ENCODE results near the gene GRK1. TPM values are rescaled to one million over a fixed set of nuclear protein-coding genes. Genes with fewer than 3 reads are reported as not detected.

GRK1 gene
- total and polyA plus RNA-seq, 2 experiments from 2014 or later: not detected

DNA sequence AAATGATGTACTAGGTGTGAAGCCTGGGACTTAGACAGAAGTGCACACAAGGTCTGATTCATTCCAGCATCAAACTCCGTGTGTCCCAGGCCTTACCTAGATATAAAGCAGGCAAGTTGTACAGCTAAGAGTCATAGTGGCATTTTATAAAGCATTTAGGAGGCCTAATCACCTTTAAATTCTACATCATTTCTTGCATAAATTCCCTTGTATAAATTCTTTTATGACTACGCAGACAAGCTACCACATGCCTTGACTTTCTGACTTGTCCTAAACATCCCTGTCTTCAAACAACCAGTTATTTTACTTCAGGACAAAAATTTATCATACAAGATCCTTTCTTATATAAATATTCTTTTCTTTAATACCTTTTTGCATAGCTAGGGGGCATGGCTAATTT, 114.6 kb downstream of the GRK1 start:
- Histone ChIP-seq H3K4me3 (no peak overlapping the region), H3K27me3 (replicated peaks; ENCODE audit: insufficient read depth) (0 out of 2 replicates have a peak, but pooled peaks cover 3% of the 10 kb centered on the region), H3K9me2 (ENCODE audit: insufficient read depth) (no peaks in the 10 kb centered on the region), H3F3A (ENCODE audit: insufficient read depth) (peaks cover 14% of the 10 kb centered on the region), H3K79me2 (ENCODE audit: insufficient read depth) (no peaks in the 10 kb centered on the region), H3K27ac (no peak overlapping the region), H3K4me1 (ENCODE audit: insufficient read depth) (peaks cover 13% of the 10 kb centered on the region), H3K9ac (no peak overlapping the region), H3K9me3 (ENCODE audit: low read depth) (no peaks in the 10 kb centered on the region), H4K20me1 (ENCODE audit: insufficient read depth) (no peaks in the 10 kb centered on the region), H3K36me3 (ENCODE audit: low read depth) (no peaks in the 10 kb centered on the region), H2AFZ (no peak overlapping the region), H3K4me2 (ENCODE audit: unreplicated experiment) (no peak overlapping the region)
- in situ Hi-C loops (cut with MboI): no loop called here
- DNase-seq: no peak
- TF ChIP-seq EZH2phosphoT487 (IDR thresholded peaks at IDR 0.05; ENCODE audit: insufficient read depth, low read depth) (no peak), EZH2 (IDR thresholded peaks at IDR 0.05; ENCODE audit: insufficient read depth, poor library complexity, severe bottlenecking) (no peak)
- 63 to 69% methylated on average over 2 of the region's 2 CpGs for WGBS, 2 experiments (ENCODE audit: low coverage in 1 of 2, low lambda C conversion rate in 2 of 2, missing lambda C conversion rate in 2 of 2)

DNA sequence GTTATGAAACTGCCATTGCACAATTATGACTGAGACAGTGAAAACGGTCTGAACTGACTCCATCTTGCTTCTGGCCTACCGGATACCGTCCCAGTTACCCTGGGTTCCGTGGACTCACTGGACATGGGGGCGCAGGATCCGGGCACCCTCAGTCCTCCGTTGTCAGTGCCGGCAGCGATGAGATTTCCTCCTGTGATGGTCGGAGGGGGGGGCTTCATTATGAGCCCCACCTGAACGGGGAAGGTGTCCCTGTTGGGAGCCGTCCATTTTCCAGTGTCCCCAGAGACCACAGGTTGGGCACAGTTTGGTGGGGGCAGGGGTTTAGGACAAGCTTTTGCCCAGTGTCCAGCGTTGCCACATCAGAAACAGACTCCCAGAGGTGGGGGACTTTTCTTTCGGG, 115.5 kb downstream of the GRK1 start:
- H3K79me2 ChIP-seq (ENCODE audit: insufficient read depth): no peaks in the 10 kb centered on the region
- no peaks in the 10 kb centered on the region for H3K9me2 ChIP-seq (ENCODE audit: insufficient read depth)
- 79 to 80% methylated on average over 13 to 14 of the region's 14 CpGs for WGBS, 2 experiments (ENCODE audit: low coverage in 1 of 2, low lambda C conversion rate in 2 of 2, missing lambda C conversion rate in 2 of 2)
- H3K9ac ChIP-seq: no peak overlapping the region
- H3K4me3 ChIP-seq: no peak overlapping the region
- 0 out of 2 replicates have a peak, but pooled peaks cover 6% of the 10 kb centered on the region for H3K27me3 ChIP-seq (replicated peaks; ENCODE audit: insufficient read depth)
- H3K4me1 ChIP-seq (ENCODE audit: insufficient read depth): peaks cover 13% of the 10 kb centered on the region
- in situ Hi-C loops (cut with MboI): no loop called here
- no peak for DNase-seq
- H3K9me3 ChIP-seq (ENCODE audit: low read depth): no peaks in the 10 kb centered on the region
- no peak overlapping the region for H3K4me2 ChIP-seq (ENCODE audit: unreplicated experiment)
- no peaks in the 10 kb centered on the region for H3K36me3 ChIP-seq (ENCODE audit: low read depth)
- peaks cover 14% of the 10 kb centered on the region for H3F3A ChIP-seq (ENCODE audit: insufficient read depth)
- TF ChIP-seq EZH2phosphoT487 (IDR thresholded peaks at IDR 0.05; ENCODE audit: insufficient read depth, low read depth) (no peak), EZH2 (IDR thresholded peaks at IDR 0.05; ENCODE audit: insufficient read depth, poor library complexity, severe bottlenecking) (no peak)
- H4K20me1 ChIP-seq (ENCODE audit: insufficient read depth): no peaks in the 10 kb centered on the region
- no peak overlapping the region for H2AFZ ChIP-seq
- no peak overlapping the region for H3K27ac ChIP-seq

DNA sequence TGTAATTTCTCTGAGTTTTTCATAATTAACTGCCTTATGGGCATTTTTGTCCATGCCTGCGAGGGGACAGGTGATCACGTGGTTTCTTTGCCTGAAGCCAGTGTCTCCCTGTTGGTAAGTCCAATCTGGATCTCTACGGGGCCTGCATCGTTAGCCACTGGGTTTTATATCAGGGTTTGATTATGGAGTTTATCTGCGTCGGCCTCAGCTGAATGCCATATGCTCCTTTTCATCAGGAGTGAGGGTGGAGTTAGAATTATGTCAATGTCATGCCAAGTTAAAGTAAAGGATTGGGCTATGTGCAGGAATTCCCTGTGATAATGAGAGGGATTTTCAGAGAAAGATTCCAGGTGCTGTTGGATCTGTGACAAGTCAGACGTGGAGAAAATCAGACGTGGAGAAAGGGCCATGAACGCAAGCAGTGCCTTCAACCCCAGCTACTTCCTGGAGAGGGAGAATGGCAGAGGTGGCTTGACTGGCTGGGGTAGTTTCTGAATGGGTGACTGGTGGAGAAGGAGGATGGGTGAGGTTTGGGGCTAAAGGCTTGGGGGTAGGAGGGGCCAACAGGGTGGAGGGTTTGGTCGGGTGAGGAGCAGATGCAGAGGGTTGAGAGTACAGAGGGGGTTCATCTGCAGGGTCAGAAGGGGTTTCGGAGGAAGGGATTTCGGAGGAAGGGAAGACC, 116.3 kb downstream of the GRK1 start:
- H3K4me2 ChIP-seq (ENCODE audit: unreplicated experiment): no peak overlapping the region
- 60 to 64% methylated on average over 11 to 12 of the region's 12 CpGs for WGBS, 2 experiments (ENCODE audit: low coverage in 1 of 2, low lambda C conversion rate in 2 of 2, missing lambda C conversion rate in 2 of 2)

DNA sequence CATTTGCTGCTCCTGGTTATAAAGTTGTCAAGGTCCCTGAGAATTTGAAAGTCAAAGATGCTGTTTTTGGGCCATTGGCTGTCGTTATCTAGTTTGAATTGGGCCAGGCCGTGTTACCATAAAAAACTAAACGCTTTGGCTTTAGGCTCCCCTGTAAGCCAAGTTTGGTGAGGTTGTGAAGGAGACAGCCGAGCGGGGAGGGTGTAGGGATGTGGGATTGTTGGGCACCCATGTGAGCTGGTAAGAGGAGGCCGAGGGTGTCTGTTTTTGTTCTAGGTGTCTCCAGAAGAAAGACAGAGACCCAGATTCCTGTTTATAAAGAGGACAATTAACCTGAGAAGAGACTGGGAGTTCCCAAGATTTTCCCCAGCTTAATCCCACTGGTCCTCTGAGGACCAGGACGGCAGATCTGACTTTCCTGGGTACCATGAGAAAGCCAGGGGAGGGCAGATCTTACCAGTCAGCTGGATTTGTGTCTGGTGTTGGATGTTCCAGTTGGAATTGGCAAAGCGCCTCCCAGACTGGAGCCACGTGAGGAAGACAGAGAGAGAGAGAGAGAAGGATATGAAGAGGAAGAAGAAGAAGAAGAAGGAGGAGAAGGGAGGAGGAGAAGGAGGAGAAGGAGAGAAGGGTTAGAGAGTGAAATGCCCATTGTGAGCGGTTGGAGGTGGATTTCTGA, 117.1 kb downstream of the GRK1 start:
- WGBS, 2 experiments (ENCODE audit: low coverage in 1 of 2, low lambda C conversion rate in 2 of 2, missing lambda C conversion rate in 2 of 2): 79 to 81% methylated on average over 10 of the region's 10 CpGs
- Histone ChIP-seq H4K20me1 (ENCODE audit: insufficient read depth) (no peaks in the 10 kb centered on the region), H3K27me3 (replicated peaks; ENCODE audit: insufficient read depth) (0 out of 2 replicates have a peak, but pooled peaks cover 3% of the 10 kb centered on the region), H3K4me2 (ENCODE audit: unreplicated experiment) (no peak overlapping the region), H3K27ac (no peak overlapping the region), H3F3A (ENCODE audit: insufficient read depth) (peaks cover 14% of the 10 kb centered on the region), H3K4me1 (ENCODE audit: insufficient read depth) (peaks cover 13% of the 10 kb centered on the region), H3K9ac (no peak overlapping the region), H3K9me2 (ENCODE audit: insufficient read depth) (no peaks in the 10 kb centered on the region), H3K36me3 (ENCODE audit: low read depth) (no peaks in the 10 kb centered on the region), H3K79me2 (ENCODE audit: insufficient read depth) (no peaks in the 10 kb centered on the region), H2AFZ (no peak overlapping the region), H3K9me3 (ENCODE audit: low read depth) (no peaks in the 10 kb centered on the region), H3K4me3 (no peak overlapping the region)
- in situ Hi-C loops (cut with MboI): no loop called here
- DNase-seq: no peak
- TF ChIP-seq EZH2 (IDR thresholded peaks at IDR 0.05; ENCODE audit: insufficient read depth, poor library complexity, severe bottlenecking) (no peak), EZH2phosphoT487 (IDR thresholded peaks at IDR 0.05; ENCODE audit: insufficient read depth, low read depth) (no peak)

More for the DNA sequence above, 116.3 kb downstream of the GRK1 start:
- no peak overlapping the region for H3K9ac ChIP-seq
- TF ChIP-seq EZH2 (IDR thresholded peaks at IDR 0.05; ENCODE audit: insufficient read depth, poor library complexity, severe bottlenecking): no peak
- no peak for TF ChIP-seq EZH2phosphoT487 (IDR thresholded peaks at IDR 0.05; ENCODE audit: insufficient read depth, low read depth)
- H3K4me1 ChIP-seq (ENCODE audit: insufficient read depth): peaks cover 13% of the 10 kb centered on the region
- H3K36me3 ChIP-seq (ENCODE audit: low read depth): no peaks in the 10 kb centered on the region
- in situ Hi-C loops (cut with MboI): no loop called here
- DNase-seq: no peak
- 0 out of 2 replicates have a peak, but pooled peaks cover 6% of the 10 kb centered on the region for H3K27me3 ChIP-seq (replicated peaks; ENCODE audit: insufficient read depth)
- H3K9me2 ChIP-seq (ENCODE audit: insufficient read depth): no peaks in the 10 kb centered on the region
- H3K79me2 ChIP-seq (ENCODE audit: insufficient read depth): no peaks in the 10 kb centered on the region
- H3F3A ChIP-seq (ENCODE audit: insufficient read depth): peaks cover 14% of the 10 kb centered on the region
- H2AFZ ChIP-seq: no peak overlapping the region
- H4K20me1 ChIP-seq (ENCODE audit: insufficient read depth): no peaks in the 10 kb centered on the region
- no peaks in the 10 kb centered on the region for H3K9me3 ChIP-seq (ENCODE audit: low read depth)
- no peak overlapping the region for H3K27ac ChIP-seq
- H3K4me3 ChIP-seq: no peak overlapping the region
